ENCODE results near the gene DPP4.
A peak's percentile ranks its signal among the peaks of the same experiment; 100 is the strongest.
"Not testable (repeated sequence)": the region's sequence is repeated elsewhere in the genome, so short reads cannot be mapped to it uniquely, and the experiment has no call there.

Gene DPP4

DNA sequence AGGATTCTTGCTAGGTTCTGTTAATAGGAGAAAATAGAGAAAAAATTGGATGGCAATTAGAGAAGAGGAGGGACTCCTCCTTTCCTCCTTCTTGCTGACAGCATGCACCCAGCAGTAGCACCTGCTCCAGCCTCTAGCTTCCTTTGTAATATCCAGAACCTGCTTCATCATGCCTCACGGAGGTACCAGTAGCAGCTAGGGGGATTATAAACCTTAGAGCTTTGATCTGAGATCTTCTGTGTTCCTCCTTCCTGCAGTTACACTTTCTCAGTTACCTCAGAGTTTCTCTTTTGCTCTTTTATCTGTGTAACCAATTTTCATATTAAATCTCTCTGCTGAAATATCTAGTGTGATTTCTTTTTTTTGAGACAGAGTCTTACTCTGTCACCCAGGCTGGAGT is 16.6 kb downstream of the DPP4 start:
- no peak for DNase-seq

DNA sequence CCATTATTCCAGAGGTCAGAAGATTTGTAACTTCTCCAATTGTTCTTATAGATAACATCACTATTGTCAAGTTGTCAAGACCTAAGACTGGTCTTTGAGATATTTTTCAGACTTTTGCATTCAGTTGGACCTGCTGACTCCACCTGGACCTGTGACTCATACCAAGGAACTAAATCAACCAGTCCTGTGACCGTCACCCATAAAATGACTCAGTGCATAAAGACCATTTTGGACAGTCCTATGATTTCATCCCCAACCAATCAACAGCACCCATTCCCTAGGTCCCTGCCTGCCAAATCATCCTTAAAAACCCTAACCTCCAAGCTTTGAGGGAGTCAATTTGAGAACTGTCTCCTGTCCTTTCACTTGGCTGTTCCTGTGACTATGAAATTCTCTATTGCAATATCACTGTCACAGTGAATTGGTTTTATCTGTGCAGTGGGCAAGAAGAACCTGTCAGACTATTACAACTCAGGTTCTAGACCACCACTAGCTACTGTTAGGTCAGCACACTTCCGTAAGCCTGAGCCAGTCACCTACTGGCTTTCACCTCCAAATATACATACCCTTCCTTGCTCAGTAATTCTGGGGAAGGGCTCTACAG is 17.1 kb downstream of the DPP4 start:
- no peak for DNase-seq

DNA sequence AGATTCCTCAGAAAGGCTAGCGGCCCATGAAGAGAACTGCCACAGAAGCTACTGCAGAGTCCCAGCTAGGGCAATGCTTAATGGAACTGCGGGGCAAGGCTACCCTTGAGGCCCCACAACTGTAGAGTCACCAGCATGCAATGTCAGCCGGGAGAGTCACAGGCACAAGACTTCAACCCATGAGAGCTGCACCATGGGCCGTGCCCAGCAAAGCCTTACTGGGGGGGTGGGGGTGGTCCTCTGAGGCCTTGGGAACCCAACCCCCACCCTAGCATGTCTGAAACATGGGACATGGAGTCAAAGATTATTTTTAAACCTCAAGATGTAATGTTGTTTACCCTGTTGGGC is 20.2 kb downstream of the DPP4 start:
- no peak for DNase-seq

DNA sequence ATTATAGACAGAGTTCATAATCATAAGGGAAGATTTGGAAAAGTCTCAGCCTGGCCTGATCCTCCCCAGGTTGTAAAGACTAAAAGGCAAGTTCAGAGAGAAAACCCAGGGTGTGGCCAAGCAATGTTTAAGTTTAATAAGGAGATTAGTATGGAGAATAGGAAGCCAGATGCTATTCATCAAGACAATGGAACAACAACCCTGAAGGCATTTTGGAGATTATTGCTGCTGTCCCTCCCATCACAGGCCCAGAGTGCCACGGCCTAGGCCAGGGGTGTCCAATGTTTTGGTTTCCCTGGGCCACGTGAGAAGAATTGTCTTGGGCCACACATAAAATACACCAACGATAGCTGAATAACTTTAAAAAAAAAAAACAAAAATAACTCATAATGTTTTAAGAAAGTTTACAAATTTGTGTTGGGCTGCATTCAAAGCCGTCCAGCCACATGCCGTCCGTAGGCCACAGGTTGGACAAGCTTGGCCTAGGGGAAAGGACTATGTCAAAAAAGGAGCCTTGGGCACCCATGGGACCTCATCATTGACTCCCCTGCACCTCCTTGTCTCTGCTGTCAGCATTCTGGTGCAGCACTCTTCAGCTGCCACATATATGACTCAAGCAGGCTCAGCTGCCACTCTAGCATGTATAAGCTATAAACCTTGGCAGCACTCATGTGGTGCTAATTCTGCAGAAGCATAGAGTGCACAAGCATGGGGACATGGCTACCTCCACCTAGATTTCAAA is 20.8 kb downstream of the DPP4 start:
- DNase-seq, result no peak

DNA sequence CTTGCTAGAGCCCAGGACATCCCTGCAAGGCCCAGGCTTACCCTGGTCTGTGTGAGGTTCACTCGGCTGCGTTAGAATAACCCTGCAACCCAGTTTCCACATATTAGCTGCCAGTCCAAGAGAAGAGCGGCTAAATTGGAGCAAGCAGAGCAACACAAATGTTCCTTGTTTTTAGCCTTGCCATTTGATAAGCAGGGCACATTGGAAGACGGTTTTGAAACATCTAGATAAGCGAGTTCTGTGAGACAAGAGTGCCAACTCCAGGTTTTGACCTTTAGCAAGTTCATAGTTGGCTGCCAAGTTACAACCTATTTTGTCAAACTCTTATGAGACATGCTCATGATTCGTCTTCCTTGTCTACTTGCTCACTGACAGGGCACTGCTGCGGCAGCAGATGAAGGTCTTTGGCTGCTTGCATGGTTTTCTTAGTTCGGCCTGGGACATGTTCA is 23.5 kb downstream of the DPP4 start:
- DNase-seq, result no peak

DNA sequence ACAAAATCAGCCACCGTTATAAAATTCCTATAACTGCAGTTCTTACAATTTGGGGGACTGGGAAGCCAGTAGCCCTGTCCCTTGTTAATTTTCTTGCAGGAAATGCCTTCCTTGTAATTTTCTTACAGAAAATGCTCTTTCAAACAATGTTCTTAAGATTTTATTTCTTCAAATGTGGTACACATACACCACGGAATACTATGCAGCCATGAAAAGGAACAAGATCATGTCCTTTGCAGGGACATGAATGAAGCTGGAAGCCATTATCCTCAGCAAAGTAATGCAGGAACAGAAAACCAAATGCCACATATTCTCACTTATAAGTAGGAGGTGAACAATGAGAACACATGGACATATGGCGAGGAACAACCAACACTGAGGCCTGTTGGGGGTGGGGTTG is 24.9 kb downstream of the DPP4 start:
- not testable (repeated sequence) for DNase-seq

DNA sequence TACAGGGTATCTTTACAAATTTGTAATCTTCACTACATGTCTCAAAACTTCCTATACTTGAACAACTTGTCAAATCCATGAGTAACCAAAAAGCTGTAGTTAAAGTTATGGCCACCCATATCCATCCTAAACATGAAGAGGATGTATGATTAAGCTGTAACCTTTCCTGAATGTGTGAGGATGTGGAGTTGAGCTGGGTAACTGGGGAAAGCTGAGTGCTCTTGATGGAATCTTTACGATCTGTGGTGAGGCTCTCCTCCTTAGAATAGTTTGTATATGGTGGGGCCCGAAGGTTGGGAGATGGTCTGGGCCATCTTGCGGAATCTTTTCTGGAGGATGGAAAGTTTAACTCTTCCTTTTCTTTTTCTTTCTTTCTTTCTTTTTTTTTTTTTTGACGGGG is 29.4 kb downstream of the DPP4 start:
- no peak for DNase-seq

DNA sequence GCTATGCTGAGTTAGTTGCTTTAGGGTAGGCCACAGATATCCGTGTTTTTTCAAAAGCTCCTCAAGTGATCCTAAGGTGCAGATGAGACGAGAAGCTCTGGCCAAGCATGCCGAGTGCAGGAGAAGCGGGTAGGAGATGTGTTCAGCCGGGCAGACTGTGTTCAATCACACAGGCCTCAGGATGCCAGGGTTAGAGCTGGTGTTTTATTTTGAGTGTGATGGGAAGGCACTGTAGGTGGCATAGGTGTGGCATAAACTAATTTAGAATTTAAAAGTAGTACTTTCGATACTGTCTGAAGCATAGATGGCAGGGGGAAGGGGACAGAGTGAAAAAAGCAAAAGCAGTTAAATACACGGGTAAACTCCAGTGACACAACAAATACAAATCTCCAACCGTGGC is 30.9 kb downstream of the DPP4 start:
- no peak for DNase-seq

DNA sequence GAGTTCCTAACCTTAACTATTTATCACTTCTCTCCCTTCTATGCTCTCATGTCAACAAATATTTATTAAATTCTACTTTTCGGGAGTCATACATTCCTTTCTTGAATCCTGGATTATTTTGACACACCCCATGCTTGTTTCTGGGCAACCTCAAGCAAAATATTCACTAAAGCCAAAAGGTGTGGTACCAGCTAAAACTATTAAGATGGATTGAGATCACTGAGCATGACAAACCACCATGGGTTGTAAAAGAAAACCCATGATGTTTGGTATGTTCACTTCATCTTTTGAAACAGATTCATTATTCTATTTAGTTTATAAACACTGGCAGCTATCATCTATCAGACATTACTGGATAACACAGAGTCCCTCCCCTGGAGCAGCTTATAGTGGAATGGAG is 32.5 kb downstream of the DPP4 start:
- no peak for DNase-seq

DNA sequence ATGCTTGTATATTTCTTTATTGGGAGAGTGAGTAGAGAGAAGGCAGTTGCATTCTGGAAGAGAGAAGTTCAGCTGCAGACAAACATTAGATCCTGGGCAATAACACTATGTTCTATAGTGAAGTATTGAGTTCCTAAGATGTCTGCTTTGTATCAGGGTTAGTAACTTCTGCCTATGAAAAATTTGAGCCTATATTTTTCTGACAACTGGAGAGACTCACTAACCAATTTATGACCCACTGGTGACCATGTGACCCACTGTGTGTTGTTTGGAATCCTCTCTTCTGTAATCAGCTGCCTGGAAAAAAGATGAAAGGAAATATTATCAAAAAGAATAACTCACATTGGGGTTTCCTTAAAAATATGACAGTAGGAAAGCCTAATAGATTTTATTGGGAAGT is 35.3 kb downstream of the DPP4 start:
- no peak for DNase-seq

DNA sequence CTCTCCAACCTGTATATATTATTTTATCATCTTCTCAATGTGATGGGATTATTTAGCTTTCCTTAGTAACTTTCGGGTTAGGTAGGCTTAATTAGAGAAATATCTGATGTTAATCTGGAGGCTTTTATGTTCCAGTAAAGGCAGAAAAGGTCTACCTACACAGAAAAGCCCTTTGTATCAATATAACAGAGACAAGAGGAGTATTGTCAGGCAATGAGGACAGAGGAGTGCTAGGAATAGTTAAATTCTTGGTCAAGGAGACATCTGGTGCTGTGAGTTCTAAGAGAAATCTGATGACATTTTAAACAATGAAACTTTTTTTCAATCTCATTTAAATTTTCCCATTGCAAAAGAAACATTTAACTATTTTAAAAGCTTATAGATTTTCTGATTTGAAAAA is 36.1 kb downstream of the DPP4 start:
- DNase-seq, result no peak

DNA sequence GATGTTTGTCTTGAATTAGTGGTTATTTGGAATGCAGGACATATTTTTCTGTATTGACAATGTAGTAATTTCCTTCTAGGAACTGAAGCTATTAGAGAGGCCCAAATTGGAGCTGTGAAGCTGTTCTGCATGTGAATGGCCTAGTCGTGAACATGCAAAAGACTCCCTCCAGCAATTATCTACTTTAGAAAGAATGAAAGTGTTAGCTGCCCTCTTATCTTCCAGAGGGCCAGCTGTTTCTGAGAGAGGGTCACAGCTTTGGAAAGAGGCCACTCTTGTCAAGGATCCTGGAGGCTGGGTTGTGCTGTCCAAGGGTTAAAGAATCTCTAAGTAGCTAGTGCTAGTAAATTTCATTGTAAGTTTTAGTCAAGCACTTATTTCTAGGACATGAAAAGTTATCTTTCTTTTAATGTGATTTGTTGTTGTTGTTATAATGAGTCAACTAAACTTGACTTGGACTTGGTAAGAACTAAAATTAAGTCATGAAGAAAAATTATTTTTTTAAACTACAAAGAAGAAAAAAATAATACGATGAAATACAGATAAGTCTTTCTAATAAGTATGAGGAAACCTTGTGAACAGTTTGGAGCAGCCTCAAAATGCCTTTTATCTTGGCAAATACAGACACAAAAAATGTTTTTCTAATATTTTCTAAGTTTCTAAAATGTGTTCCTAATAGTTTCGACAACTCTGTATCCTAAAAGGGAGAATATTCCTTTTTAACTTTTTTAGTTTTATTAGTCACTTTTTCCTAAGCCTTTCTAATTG is 36.8 kb downstream of the DPP4 start:
- peak; percentile 65 for DNase-seq

DNA sequence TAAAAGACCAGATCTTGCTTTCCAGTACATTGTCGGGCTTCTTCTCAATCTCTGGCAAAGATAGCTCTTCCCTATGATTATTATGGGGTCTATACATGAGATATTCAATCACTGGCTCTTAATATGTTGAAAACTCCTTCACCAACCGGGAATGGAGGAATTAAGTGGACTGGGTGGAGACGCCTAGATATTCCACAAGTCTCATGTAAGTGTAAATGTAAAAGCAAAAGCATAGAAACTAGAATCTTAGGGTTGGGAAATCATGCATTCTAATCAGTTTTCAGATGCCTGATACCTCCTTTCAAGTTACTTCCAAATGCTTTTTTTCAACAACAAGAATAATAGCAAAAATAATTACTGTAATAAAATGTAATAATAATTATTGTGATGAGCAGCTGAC is 38.0 kb downstream of the DPP4 start:
- DNase-seq, result no peak

DNA sequence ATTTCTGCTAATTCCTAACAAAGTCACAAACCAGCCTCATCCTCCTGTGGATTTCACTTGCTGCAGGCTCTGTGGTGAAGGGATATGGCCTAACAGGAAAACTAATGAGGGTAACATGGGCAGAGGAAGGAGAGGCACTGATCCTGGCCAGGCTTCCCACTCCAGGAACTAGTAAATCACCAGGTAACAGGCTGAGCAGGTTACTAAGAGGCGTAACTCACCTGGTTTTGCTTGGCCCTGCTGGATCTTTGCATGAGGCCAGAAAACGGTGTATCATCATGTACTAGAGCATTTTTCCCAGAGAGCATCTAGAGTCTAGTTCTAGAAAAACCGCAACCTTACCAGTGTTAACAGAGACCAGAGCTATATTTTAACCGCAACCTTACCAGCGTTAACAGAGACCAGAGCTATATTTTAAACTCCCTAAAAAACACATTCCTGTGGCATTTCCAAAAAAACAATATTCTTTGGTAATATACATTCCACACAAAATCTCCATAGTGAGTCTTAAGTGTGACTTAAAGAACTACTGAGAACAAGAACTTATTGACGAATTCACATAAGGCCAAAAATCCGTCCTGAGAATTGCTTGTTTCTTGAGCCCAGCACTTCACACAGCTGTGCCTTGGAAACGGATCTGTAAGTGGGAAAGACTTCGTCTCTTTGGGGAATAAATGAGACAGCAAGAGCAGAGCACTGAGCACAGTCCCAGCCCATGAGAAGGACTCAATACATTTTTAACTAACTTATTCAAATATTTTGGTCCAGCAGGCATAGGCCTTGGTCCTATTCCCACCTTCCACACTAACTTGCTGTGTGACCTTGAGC is 43.4 kb downstream of the DPP4 start:
- no peak for DNase-seq

DNA sequence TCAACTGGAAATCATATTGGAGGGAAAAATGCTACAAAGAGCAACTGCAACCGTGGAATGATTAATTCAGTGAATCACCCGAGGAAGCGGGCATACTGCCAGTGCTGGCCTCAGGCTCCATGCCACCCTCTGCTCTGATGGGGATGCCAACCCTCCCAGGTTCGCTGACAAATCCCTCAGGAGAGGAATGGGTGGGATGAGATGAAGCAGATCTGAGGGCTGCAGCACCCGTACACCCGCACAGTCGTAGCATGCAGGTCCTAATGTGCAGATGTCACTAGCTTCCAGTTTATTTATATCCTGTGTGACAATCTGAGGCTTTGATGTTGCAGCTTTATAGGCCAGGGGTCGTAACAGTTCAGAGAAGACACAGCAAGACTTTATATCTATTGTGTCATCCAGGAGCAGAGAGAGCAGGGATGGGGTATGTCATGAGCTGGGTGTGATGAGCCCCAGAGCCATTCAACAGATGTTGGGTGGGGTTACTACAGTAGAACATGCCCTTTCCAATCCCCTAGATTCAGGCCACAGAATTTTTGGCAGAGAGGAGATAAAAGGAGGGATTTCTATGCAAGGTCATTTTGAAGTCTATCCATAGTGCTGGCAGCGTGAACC is 44.6 kb downstream of the DPP4 start:
- DNase-seq, result no peak

DNA sequence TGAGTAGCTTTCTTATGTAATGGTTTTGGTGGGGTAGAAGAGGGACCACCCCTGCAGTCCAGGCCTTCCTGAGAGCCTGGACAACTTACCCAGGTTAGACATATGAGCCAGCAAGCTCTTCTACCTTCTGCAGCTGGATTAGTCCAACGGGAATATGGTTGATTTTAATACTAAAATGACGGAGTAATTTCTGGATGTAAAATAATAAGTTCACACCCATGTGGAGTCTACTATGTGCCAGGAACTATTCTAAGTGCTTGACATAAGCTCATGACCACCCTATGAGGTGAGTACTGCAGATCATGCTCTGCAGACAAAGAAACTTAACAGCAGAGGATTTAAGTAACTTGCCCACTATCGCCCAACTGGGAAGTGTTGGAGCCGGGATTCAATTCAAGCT is 45.5 kb downstream of the DPP4 start:
- no peak for DNase-seq

DNA sequence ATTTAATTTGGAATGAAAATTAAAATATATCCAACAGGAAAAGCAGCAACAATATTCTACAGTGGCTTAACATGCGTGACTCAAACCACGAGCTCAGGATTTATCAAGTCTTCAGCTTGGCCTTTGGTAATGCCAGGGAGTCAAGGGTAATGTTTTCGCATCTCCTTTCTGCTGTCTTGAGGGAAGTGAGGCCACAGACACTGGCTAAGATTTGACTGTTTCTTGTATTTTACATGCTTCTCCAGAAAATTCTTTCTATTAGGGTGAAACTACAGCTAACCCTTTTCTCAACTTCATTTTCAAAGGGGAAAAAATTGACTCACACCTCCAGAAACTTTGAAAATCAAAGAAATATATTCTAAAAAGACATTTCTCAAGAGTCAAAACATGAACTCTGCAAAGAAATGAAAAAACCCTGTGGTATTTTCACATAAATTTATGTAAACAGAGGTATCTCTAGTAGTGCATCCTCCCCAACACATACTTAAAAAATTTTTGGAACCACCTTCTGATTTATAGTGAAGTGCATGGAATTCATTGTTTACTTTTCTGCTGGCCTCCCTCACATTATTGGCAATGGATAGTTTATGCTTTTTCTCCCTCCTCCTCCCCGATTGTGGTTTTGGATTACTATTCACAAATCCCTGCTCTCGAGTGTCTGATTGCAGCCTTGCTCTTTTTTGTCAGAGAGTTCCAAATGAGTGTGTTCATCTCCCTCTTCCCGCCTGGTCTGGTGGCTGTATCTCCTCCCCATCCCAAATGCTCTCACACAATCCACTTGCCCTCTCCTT is 48.7 kb downstream of the DPP4 start:
- DNase-seq, result no peak

DNA sequence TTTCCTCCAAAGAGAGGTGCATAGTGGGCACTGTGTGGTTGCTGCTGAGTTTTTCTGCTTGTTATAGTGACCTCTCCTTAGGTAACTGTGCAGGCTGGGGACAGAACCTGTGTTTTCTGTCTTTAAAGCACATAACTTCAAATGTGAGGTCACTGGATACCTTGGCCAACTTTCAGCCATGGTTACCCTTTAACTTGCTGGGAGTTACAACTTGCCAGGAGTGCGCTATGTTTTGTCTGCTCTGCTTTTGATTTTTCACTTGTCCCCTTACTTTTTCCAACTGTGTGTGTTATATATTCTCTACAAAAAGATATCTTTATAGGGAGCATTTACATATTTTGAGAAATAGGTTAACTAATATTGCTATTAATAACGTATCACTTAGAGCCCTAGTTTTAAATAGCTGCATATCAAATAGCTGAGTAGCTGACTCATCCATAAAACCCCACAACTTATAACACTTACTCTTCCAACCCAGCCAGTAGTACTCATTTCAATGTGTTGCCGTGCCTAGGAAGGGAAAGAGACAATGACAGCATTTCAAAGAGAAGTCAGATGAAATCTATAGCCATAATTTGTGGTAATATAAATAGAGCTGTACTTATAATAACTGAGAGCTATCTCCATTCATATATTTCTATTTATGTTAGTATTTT is 51.6 kb downstream of the DPP4 start:
- no peak for DNase-seq

DNA sequence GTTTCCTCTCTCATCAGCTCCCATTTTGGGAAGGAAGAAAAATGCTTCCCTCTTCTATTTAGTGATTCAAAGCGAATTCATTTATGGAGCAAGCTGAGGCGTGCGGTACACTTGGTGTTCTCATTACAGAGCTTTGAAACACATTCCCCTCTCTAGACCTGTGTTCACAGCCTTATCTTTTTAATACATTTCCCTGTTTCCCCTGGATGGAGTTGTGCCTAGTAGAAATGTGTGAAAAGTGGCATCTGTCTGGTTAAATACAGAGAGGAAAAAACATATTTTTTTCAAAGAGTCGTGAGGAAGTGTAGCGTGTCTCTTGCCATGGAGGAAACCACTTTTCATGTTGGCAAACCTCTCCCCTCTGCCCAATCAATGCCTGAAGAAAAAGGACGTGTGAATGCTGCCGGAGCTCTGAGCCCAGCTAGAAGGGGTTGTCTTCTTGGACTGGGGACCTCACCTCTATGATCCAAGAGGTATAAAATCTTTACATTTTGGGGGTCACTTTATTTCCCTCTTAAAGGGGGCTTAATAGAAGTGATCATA is 52.4 kb downstream of the DPP4 start:
- DNase-seq, result no peak

DNA sequence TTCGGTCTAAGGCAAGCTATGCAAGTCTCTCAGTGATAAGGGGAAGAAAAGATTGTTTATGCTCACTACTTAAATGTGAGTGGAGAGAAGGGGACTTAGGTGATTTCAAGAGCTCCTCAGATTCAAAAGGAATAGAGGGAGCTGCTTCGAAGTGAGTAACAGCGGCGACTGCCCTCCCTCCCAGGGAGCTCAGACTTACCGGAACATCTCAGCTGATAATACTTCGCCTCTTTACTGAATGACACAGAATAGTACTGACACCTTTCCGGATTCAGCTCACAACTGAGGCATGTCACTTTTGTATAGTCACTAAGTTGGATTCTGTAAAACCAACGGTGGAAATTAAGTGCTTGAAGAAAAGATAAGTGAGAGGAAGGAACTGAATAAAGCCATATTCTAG is 55.5 kb downstream of the DPP4 start:
- DNase-seq, result no peak

DNA sequence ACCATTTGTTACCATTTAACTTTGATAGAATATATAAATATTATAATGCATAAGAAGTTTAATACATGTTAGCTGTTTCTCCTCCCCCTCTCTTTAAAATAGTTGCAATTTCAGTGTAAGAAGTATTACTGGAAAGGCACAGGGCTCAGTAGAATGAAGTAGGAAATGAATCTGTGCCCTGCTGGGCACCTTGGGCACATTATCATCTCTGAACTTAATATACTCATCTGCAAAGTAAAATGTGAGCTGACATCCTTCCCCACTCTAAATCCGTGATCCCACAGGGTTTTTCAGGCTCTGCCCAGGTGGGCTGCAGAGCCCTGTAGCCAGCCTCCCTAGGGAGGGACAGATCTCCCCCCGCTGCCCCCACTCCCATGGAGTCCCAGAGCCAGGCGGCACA is 56.8 kb downstream of the DPP4 start:
- no peak for DNase-seq
